Liver (tissue), 9 donors: Measurements from ENCODE around the gene SLK. TPM values are rescaled to one million over a fixed set of nuclear protein-coding genes. Genes with fewer than 3 reads are reported as not detected.

ENCODE experiments used
- DNase-seq: peaks from one replicate; pipeline ENCODE4 v3.0.0-alpha.2; 2017; ENCODE audit warnings: low spot score
- H3K27ac ChIP-seq, 2 donors: one replicate each; pipeline ENCODE4 v1.7.0; 2013; ENCODE audit warnings: inconsistent platforms in 2 of 2, low read length in 2 of 2, control low read depth in 1 of 2, low read depth in 1 of 2, mild to moderate bottlenecking in 1 of 2
- H3K27me3 ChIP-seq, 4 donors: one replicate each; pipeline versions ENCODE4 v1.6.1 to v1.7.0; 2013; ENCODE audit warnings: low read length in 3 of 4, inconsistent platforms in 1 of 4, mild to moderate bottlenecking in 1 of 4, moderate library complexity in 1 of 4; ENCODE audit not compliant: control insufficient read depth in 4 of 4, insufficient read depth in 4 of 4
- H3K36me3 ChIP-seq, 4 donors: one replicate each; pipeline versions ENCODE4 v1.6.1 to v1.7.0; 2013; ENCODE audit warnings: low read length in 3 of 4, mild to moderate bottlenecking in 3 of 4, low read depth in 1 of 4, moderate library complexity in 1 of 4; ENCODE audit not compliant: control insufficient read depth in 4 of 4, insufficient read depth in 3 of 4
- H3K4me1 ChIP-seq, 4 donors: one replicate each; pipeline versions ENCODE4 v1.6.1 to v1.7.0; 2013; ENCODE audit warnings: low read length in 3 of 4, mild to moderate bottlenecking in 3 of 4, moderate library complexity in 1 of 4; ENCODE audit not compliant: control insufficient read depth in 4 of 4, insufficient read depth in 4 of 4
- H3K4me3 ChIP-seq, 3 donors: one replicate each; pipeline versions ENCODE4 v1.6.1 to v1.7.0; 2013; ENCODE audit warnings: low read length in 3 of 3, control low read depth in 1 of 3, low read depth in 1 of 3, mild to moderate bottlenecking in 1 of 3
- H3K9ac ChIP-seq, 2 donors: one replicate each; pipeline ENCODE4 v1.7.0; 2013; ENCODE audit warnings: low read length in 2 of 2, mild to moderate bottlenecking in 2 of 2, moderate library complexity in 2 of 2, control low read depth in 1 of 2, low read depth in 1 of 2
- H3K9me3 ChIP-seq, 4 donors: one replicate each; pipeline versions ENCODE4 v1.6.1 to v1.7.0; 2013; ENCODE audit warnings: low read length in 3 of 4; ENCODE audit not compliant: control insufficient read depth in 4 of 4
- EGR1 ChIP-seq, 2 donors: IDR thresholded peaks; 2 replicates each; pipeline ENCODE4 v1.6.1; 2016 to 2018; ENCODE audit warnings: antibody characterized with exemption in 2 of 2, low read depth in 2 of 2
- FOXA2 ChIP-seq: IDR thresholded peaks from 2 replicates; pipeline ENCODE4 v1.6.1; 2016; ENCODE audit warnings: antibody characterized with exemption
- GABPA ChIP-seq, 2 donors: IDR thresholded peaks in 1 of 2; conservative IDR thresholded peaks in 1 of 2; 2 replicates each; pipeline ENCODE4 v1.6.1; 2016; ENCODE audit warnings: antibody characterized with exemption in 2 of 2, mild to moderate bottlenecking in 1 of 2, moderate library complexity in 1 of 2
- HNF4A ChIP-seq, 2 donors: conservative IDR thresholded peaks; 2 replicates each; pipeline ENCODE4 v1.6.1; 2016; ENCODE audit warnings: antibody characterized with exemption in 2 of 2, mild to moderate bottlenecking in 2 of 2
- HNF4G ChIP-seq: IDR thresholded peaks from 2 replicates; pipeline ENCODE4 v1.6.1; 2016; ENCODE audit warnings: antibody characterized with exemption
- NR2F2 ChIP-seq: IDR thresholded peaks from 2 replicates; pipeline ENCODE4 v1.6.1; 2016; ENCODE audit warnings: antibody characterized with exemption
- SP1 ChIP-seq: IDR thresholded peaks from 2 replicates; pipeline ENCODE4 v1.6.1; 2018; ENCODE audit warnings: antibody characterized with exemption, mild to moderate bottlenecking
- YY1 ChIP-seq: IDR thresholded peaks from 2 replicates; pipeline ENCODE4 v1.6.1; 2016; ENCODE audit warnings: antibody characterized with exemption, mild to moderate bottlenecking
- WGBS: extraction: QIAGEN DNeasy Blood & Tissue Kit; methylation state at CpG from one replicate; pipeline ENCODE4 v1.1.7; 2013; 5-methylcytosine and 5-hydroxymethylcytosine counted together
- polyA plus RNA-seq, 2 donors: library from polyadenylated mRNA; stranded (reverse) in 1 of 2; unstranded in 1 of 2; fragments of 200-250 nt in 1 of 2; fragments of >200 nt in 1 of 2; fragmentation: Nextera tagmentation in 1 of 2; extraction: Ambion mirVana in 1 of 2; gene quantifications; one replicate each; pipeline versions ENCODE4 v1.2.1 to v1.2.3, GENCODE V29; 2013 to 2015
- total RNA-seq, 2 donors: library from RNA; depleted of rRNA; stranded (reverse); fragments of >200 nt; gene quantifications; one replicate each; pipeline ENCODE4 v1.2.3, GENCODE V29; 2014
- TF ChIP-seq, protein P1 (sequence below): IDR thresholded peaks from 2 replicates; pipeline ENCODE4 v1.6.1; 2016; ENCODE audit warnings: antibody characterized with exemption, mild to moderate bottlenecking
- TF ChIP-seq, protein P2 (sequence below): IDR thresholded peaks from 2 replicates; pipeline ENCODE4 v1.6.1; 2016; ENCODE audit warnings: antibody characterized with exemption
- TF ChIP-seq, protein P3 (sequence below): IDR thresholded peaks from 2 replicates; pipeline ENCODE4 v1.6.1; 2016; ENCODE audit warnings: antibody characterized with exemption
- donor health status: healthy.
- donor health status: healthy.
- donor health status: healthy.
- donor health status: healthy.
- donor health status: healthy.

Gene SLK
- total and polyA plus RNA-seq, 4 donors: 3.9 to 20.3 (median 12.4) TPM

DNA sequence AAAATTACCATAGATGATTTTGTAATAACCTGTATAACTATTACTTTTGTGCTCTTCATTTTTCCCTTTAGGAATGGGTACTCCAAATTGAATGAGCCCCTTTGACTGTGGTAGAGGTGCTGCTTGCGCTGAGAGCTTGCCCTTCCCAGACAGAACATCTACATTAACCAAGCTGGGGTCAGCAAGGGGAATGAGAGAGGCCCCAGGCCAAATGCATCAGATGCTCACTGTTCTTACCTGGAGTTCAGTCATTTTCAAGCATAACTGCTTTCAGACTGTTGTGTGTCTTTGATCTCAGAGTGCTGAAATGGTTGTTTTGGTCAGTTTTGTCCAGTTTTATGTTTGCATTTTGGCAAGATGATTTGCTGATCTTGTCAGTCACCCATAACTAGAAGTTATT is 41.3 kb upstream of the SLK start:
- Histone ChIP-seq H3K4me1 (no peaks in the 10 kb centered on the region), H3K36me3 (no peaks in the 10 kb centered on the region), H3K27ac (no peak overlapping the region), H3K4me3 (no peak overlapping the region), H3K9me3 (no peaks in the 10 kb centered on the region), H3K27me3 (no peaks in the 10 kb centered on the region), H3K9ac (no peak overlapping the region)
- TF ChIP-seq SP1 (no peak), GABPA (IDR thresholded peaks at IDR 0.05 in 1 of 2, conservative IDR thresholded peaks at IDR 0.05 in 1 of 2) (no peak)
- WGBS: 98% methylated on average over 1 of the region's 1 CpG
- DNase-seq: no peak

DNA sequence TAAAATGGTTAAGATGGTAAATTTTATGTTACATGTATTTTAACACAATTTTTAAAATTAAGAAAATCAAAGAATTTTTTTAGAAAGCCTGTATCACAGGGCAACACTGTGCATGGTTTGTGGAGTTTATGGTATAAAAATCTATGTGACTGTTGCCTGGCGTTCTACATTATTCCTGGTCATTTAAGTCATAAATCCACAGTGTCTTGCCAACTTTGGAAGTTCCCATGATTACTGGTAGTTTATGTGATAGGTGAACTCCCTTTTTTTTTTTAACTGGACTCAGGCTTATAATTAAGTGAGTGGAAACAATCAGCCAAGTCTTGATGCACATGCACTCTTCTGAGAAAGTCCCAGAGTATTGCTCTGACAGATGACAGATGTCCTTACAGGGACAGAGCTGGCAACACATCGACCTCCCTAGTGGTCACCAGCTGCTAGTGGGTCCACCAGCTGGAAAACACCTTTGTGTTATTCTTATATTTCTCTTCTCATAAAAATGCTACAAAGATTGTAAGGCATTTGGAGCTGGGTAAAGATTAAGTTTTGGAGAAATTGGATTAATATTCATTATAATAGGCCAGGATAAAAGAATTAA is 40.1 kb upstream of the SLK start:
- H3K36me3 ChIP-seq: no peaks in the 10 kb centered on the region
- DNase-seq: no peak
- no peak overlapping the region for H3K4me3 ChIP-seq
- no peak overlapping the region for H3K27ac ChIP-seq
- H3K9me3 ChIP-seq: no peaks in the 10 kb centered on the region
- no peak for TF ChIP-seq NR2F2
- TF ChIP-seq YY1: no peak
- TF ChIP-seq, protein P1, sequence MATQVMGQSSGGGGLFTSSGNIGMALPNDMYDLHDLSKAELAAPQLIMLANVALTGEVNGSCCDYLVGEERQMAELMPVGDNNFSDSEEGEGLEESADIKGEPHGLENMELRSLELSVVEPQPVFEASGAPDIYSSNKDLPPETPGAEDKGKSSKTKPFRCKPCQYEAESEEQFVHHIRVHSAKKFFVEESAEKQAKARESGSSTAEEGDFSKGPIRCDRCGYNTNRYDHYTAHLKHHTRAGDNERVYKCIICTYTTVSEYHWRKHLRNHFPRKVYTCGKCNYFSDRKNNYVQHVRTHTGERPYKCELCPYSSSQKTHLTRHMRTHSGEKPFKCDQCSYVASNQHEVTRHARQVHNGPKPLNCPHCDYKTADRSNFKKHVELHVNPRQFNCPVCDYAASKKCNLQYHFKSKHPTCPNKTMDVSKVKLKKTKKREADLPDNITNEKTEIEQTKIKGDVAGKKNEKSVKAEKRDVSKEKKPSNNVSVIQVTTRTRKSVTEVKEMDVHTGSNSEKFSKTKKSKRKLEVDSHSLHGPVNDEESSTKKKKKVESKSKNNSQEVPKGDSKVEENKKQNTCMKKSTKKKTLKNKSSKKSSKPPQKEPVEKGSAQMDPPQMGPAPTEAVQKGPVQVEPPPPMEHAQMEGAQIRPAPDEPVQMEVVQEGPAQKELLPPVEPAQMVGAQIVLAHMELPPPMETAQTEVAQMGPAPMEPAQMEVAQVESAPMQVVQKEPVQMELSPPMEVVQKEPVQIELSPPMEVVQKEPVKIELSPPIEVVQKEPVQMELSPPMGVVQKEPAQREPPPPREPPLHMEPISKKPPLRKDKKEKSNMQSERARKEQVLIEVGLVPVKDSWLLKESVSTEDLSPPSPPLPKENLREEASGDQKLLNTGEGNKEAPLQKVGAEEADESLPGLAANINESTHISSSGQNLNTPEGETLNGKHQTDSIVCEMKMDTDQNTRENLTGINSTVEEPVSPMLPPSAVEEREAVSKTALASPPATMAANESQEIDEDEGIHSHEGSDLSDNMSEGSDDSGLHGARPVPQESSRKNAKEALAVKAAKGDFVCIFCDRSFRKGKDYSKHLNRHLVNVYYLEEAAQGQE: no peak
- no peak for TF ChIP-seq GABPA (IDR thresholded peaks at IDR 0.05 in 1 of 2, conservative IDR thresholded peaks at IDR 0.05 in 1 of 2)
- no peak for TF ChIP-seq HNF4A (conservative IDR thresholded peaks at IDR 0.05)
- 77% methylated on average over 2 of the region's 2 CpGs for WGBS
- H3K4me1 ChIP-seq: no peaks in the 10 kb centered on the region
- no peaks in the 10 kb centered on the region for H3K27me3 ChIP-seq
- no peak overlapping the region for H3K9ac ChIP-seq

DNA sequence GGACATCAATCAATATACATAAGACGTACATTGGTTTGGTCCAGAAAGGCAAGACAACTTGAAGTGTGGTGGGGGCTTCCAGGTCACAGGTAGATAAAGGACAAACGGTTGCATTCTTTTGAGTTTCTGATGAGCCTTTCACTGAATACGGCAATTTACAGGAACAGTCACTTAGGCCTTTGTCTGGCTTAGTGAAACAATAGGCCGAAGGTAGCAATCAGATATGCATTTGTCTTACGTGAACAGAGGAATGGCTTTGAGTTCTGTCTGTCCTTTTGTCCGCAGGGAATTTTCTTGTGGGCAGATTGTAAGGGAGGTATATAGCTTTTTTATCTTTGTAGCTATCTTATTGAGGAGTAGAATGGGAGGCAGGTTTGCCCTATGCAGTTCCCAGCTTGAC is 38.2 kb upstream of the SLK start:
- no peak overlapping the region for H3K9ac ChIP-seq
- DNase-seq: no peak
- no peak for TF ChIP-seq FOXA2
- TF ChIP-seq HNF4A (conservative IDR thresholded peaks at IDR 0.05): no peak
- no peak for TF ChIP-seq SP1
- no peak for TF ChIP-seq GABPA (IDR thresholded peaks at IDR 0.05 in 1 of 2, conservative IDR thresholded peaks at IDR 0.05 in 1 of 2)
- TF ChIP-seq, protein P2, sequence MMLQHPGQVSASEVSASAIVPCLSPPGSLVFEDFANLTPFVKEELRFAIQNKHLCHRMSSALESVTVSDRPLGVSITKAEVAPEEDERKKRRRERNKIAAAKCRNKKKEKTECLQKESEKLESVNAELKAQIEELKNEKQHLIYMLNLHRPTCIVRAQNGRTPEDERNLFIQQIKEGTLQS: no peak
- TF ChIP-seq EGR1 (IDR thresholded peaks at IDR 0.05; ENCODE audit: low read depth in 2 of 2): no peak
- TF ChIP-seq, protein P3, sequence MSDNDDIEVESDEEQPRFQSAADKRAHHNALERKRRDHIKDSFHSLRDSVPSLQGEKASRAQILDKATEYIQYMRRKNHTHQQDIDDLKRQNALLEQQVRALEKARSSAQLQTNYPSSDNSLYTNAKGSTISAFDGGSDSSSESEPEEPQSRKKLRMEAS: no peak
- TF ChIP-seq NR2F2: no peak
- no peak for TF ChIP-seq HNF4G
- WGBS: 96% methylated on average over 6 of the region's 6 CpGs
- H3K36me3 ChIP-seq: no peaks in the 10 kb centered on the region
- no peak overlapping the region for H3K4me3 ChIP-seq
- no peaks in the 10 kb centered on the region for H3K27me3 ChIP-seq
- no peaks in the 10 kb centered on the region for H3K4me1 ChIP-seq
- no peak overlapping the region for H3K27ac ChIP-seq
- H3K9me3 ChIP-seq: no peaks in the 10 kb centered on the region
